OCI-LY7 (cell line): ENCODE data around the gene EHD4. TPM values are rescaled to one million over a fixed set of nuclear protein-coding genes. Genes with fewer than 3 reads are reported as not detected.

ENCODE experiments used
- BruUV-seq: library from RNA; stranded (reverse); fragments of 400-500 nt; replicated peaks from 2 replicates; lab custom pipeline; 2021; lab: Mats Ljungman, UMichigan
- CTCF ChIA-PET: fragments of 300-600 bp; sonication (Branson Sonifier 250); formaldehyde crosslinking; loops from one replicate; lab custom pipeline; 2022; ENCODE audit warnings: antibody characterized with exemption; ENCODE audit not compliant: unreplicated experiment; lab: Charles Lee
- POLR2A ChIA-PET: fragments of 300-600 bp; sonication (Branson Sonifier 250); formaldehyde crosslinking; loops from one replicate; lab custom pipeline; 2022; ENCODE audit warnings: antibody characterized with exemption; lab: Charles Lee
- DNase-seq: peaks from one replicate; pipeline ENCODE4 v3.0.0-alpha.2; 2015; ENCODE audit warnings: low spot score
- H2AFZ ChIP-seq: fragments of 200-600 bp; sonication (generic), shearing (Covaris generic); 2 replicates; pipeline ENCODE4 v1.6.1; 2014; ENCODE audit warnings: mild to moderate bottlenecking, antibody characterized with exemption, low read length, moderate library complexity
- H3K27ac ChIP-seq: fragments of 200-600 bp; sonication (generic); 2 replicates; pipeline ENCODE4 v1.5.1; 2014; ENCODE audit warnings: mixed run types, low read depth, mild to moderate bottlenecking, moderate library complexity, low read length, inconsistent platforms; ENCODE audit not compliant: poor library complexity, severe bottlenecking
- H3K36me3 ChIP-seq: fragments of 200-600 bp; sonication (generic); 2 replicates; pipeline ENCODE4 v1.6.1; 2014; ENCODE audit warnings: mild to moderate bottlenecking, antibody characterized with exemption, low read length, moderate library complexity, mixed read lengths; ENCODE audit not compliant: insufficient read depth
- H3K4me1 ChIP-seq: fragments of 200-600 bp; sonication (generic); 2 replicates; pipeline ENCODE4 v1.5.1; 2014; ENCODE audit warnings: mild to moderate bottlenecking, low read length; ENCODE audit not compliant: insufficient read depth, poor library complexity, severe bottlenecking
- H3K4me2 ChIP-seq: fragments of 200-600 bp; sonication (generic); 2 replicates; pipeline ENCODE4 v1.6.1; 2014; ENCODE audit warnings: mild to moderate bottlenecking, low read length
- H3K4me3 ChIP-seq: fragments of 200-600 bp; sonication (generic); 2 replicates; pipeline ENCODE4 v1.5.1; 2014; ENCODE audit warnings: mild to moderate bottlenecking, low read depth, low read length; ENCODE audit not compliant: poor library complexity, severe bottlenecking
- H3K79me2 ChIP-seq: fragments of 200-600 bp; sonication (generic); 2 replicates; pipeline ENCODE4 v1.6.1; 2016; ENCODE audit warnings: low read depth, mild to moderate bottlenecking, low read length, moderate library complexity, mixed read lengths; ENCODE audit not compliant: insufficient read depth
- H3K9me2 ChIP-seq: fragments of 200-600 bp; sonication (generic); 2 replicates; pipeline ENCODE4 v1.6.1; 2016; ENCODE audit warnings: mild to moderate bottlenecking, low read length, mixed read lengths; ENCODE audit not compliant: insufficient read depth
- H3K9me3 ChIP-seq: fragments of 200-600 bp; sonication (generic); 2 replicates; pipeline ENCODE4 v1.6.1; 2014; ENCODE audit warnings: mild to moderate bottlenecking, mixed run types, low read length, mixed read lengths
- H4K20me1 ChIP-seq: fragments of 200-600 bp; sonication (generic); 2 replicates; pipeline ENCODE4 v1.6.1; 2014; ENCODE audit warnings: mild to moderate bottlenecking, antibody characterized with exemption, low read length, moderate library complexity, mixed read lengths; ENCODE audit not compliant: insufficient read depth
- EZH2phosphoT487 ChIP-seq: fragments of 200-600 bp; sonication (generic); IDR thresholded peaks from 2 replicates; pipeline ENCODE4 v1.6.1; 2018; ENCODE audit warnings: low read depth, borderline replicate concordance, mild to moderate bottlenecking, mixed run types, antibody characterized with exemption, low read length, moderate library complexity, mixed read lengths
- intact Hi-C: fragments of 100-400 bp; cut with micrococcal nuclease; formaldehyde crosslinking; loops from one replicate; pipeline ENCODE4 v1.10.0; 2022; ENCODE audit not compliant: unreplicated experiment
- total RNA-seq, 2 experiments: library from RNA; depleted of rRNA in 1 of 2; stranded (reverse); fragments of >200 nt in 1 of 2; shearing (Covaris generic) in 1 of 2; gene quantifications; 2 replicates each; pipeline ENCODE4 v1.2.3, GENCODE V29; 2014 to 2022
- TF ChIP-seq, protein P1 (sequence below): fragments of 200-600 bp; sonication (generic); conservative IDR thresholded peaks from 2 replicates; pipeline ENCODE4 v1.5.1; 2014; ENCODE audit warnings: mild to moderate bottlenecking, antibody characterized with exemption, low read length, moderate library complexity, mixed read lengths

EHD4 gene
- total RNA-seq, 2 experiments from 2014 or later = 13.5 to 19.4 TPM

DNA sequence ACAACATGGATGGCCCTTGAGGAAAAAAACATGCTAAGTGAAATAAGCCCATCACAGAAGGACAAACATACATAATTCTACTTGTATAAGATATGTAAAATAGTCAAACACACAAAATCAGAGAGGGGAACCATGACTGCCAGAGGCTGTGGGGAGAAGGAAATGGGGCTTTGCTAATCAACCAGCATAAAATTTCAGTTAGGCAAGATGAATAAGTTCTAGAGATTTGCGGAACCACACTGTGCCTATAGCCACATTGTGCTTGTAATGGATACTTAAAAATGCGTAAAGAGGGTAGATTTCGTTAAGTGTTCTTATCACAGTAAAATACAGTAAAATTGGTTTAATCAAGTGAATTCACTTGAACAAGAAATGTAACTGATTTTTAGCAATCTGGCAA, 44.8 kb downstream of the EHD4 start:
- Histone ChIP-seq H2AFZ (peak overlapping the region; percentile 20; the same call in 1 of the 2 replicates), H3K4me2 (peak overlapping the region; percentile 53), H3K4me3 (peak overlapping the region; percentile 4), H4K20me1 (no peaks in the 10 kb centered on the region), H3K79me2 (no peaks in the 10 kb centered on the region), H3K9me3 (no peaks in the 10 kb centered on the region), H3K9me2 (no peaks in the 10 kb centered on the region), H3K27ac (peak overlapping the region; percentile 59), H3K4me1 (peaks cover 43% of the 10 kb centered on the region), H3K36me3 (peaks cover 11% of the 10 kb centered on the region; the same call in 1 of the 2 replicates)
- CTCF ChIA-PET = no interaction called here
- POLR2A ChIA-PET = interaction anchor here (0.6 to 1.0 kb wide), 2 partner anchors 43 to 308 kb away, joined by 3 read pairs; no protein-coding TSS in a partner anchor
- DNase-seq = peak; percentile 42
- intact Hi-C loops = loop anchor here (5.0 kb wide), 1 partner anchor 45 kb away; the partner anchor contains the start of gene EHD4
- TF ChIP-seq, protein P1, sequence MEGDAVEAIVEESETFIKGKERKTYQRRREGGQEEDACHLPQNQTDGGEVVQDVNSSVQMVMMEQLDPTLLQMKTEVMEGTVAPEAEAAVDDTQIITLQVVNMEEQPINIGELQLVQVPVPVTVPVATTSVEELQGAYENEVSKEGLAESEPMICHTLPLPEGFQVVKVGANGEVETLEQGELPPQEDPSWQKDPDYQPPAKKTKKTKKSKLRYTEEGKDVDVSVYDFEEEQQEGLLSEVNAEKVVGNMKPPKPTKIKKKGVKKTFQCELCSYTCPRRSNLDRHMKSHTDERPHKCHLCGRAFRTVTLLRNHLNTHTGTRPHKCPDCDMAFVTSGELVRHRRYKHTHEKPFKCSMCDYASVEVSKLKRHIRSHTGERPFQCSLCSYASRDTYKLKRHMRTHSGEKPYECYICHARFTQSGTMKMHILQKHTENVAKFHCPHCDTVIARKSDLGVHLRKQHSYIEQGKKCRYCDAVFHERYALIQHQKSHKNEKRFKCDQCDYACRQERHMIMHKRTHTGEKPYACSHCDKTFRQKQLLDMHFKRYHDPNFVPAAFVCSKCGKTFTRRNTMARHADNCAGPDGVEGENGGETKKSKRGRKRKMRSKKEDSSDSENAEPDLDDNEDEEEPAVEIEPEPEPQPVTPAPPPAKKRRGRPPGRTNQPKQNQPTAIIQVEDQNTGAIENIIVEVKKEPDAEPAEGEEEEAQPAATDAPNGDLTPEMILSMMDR = no peak
- TF ChIP-seq EZH2phosphoT487 = no peak
- no TSS peak for BruUV-seq

DNA sequence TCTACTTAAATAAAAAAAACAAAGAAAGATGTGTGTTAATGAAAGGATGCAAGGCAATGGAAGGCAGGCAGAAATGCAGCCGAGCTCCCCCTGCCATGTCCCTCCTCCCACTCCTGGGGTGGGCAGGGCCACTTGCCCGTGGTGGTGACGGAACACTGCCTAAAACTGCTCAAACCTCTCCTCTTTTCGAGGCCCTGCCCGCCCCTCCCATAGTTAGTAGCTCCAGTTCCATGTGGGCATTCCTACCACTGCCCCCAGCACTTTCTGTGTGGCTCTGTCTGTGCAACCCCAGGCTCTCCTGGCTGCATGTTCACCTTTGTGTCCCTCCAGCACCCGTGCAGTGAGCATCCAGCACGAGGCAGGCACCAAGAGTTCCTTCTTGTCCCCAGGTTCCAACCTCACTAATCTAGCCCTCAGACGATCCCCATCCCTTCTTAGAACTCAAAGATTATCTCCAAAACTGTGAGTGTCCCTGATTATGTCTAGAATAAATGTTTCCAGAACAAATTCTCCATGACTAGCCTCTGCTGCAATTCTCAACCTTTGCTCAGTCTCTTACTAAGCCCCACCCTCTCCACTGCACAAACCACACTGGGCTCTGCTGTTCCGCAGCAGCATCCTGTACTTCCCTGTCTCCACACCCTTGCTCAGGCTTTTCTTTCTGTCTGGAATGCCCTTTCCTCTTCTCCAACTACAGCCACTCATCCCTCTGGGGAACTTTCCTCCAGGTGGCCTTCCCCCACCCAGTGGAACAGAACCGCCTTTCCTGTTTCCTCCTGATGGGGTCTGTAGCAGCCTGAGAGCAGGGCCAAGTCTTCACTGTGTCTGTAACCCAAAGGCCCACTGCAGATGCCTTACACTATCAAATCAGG, 45.9 kb downstream of the EHD4 start:
- peak; percentile 31 for DNase-seq
- no peaks in the 10 kb centered on the region for H3K9me2 ChIP-seq
- H3K9me3 ChIP-seq = no peaks in the 10 kb centered on the region
- H3K27ac ChIP-seq = peak overlapping the region; percentile 59
- ChIA-PET CTCF (no interaction called here), POLR2A (no interaction called here)
- H3K4me3 ChIP-seq = no peak overlapping the region
- H4K20me1 ChIP-seq = no peaks in the 10 kb centered on the region
- no TSS peak for BruUV-seq
- peak overlapping the region; percentile 53 for H3K4me2 ChIP-seq
- peak overlapping the region; percentile 20; the same call in 1 of the 2 replicates for H2AFZ ChIP-seq
- no peaks in the 10 kb centered on the region for H3K79me2 ChIP-seq
- no peak for TF ChIP-seq EZH2phosphoT487
- TF ChIP-seq, protein P1 = no peak
- intact Hi-C loops = loop anchor here (5.0 kb wide), 1 partner anchor 46 kb away; the partner anchor contains the start of gene EHD4
- H3K36me3 ChIP-seq = peaks cover 11% of the 10 kb centered on the region; the same call in 1 of the 2 replicates
- peaks cover 43% of the 10 kb centered on the region for H3K4me1 ChIP-seq
